Activated naive CD4-positive, alpha-beta T cell (primary cell): Measurements from ENCODE around the gene APOL6.
A peak's percentile ranks its signal among the peaks of the same experiment; 100 is the strongest.

Experiments used
- DNase-seq, 4 experiments: peaks; one replicate each; lab custom pipeline; 2025; lab: John Stamatoyannopoulos, UW

APOL6 gene

GRCh38 chr22:35648066-35649025 is at the start of gene APOL6:
Gene APOL6 (plus strand): TSS chr22:35648446. CDS start chr22:35656426, 7,980 bp downstream.
- DNase-seq: peak in 3 of 4 experiments; percentile 37 to 41 (median 40)

- DNase-seq: no peak
Observed at GRCh38 chr22:35599364-35599763, 48.9 kb upstream of the APOL6 start.

GRCh38 chr22:35600476-35600875 is 47.8 kb upstream of the APOL6 start:
- DNase-seq: no peak

- no peak for DNase-seq
Observed at GRCh38 chr22:35601013-35601580, 47.1 kb upstream of the APOL6 start.

GRCh38 chr22:35601743-35602615 is 46.3 kb upstream of the APOL6 start:
- DNase-seq: no peak

GRCh38 chr22:35604621-35605368 is 43.5 kb upstream of the APOL6 start:
- DNase-seq: no peak

GRCh38 chr22:35605369-35605680 is 42.9 kb upstream of the APOL6 start:
- DNase-seq: no peak

- no peak for DNase-seq
Observed at GRCh38 chr22:35605851-35606481, 42.3 kb upstream of the APOL6 start.

GRCh38 chr22:35606916-35607315 is 41.3 kb upstream of the APOL6 start:
- no peak for DNase-seq

- no peak for DNase-seq
Observed at GRCh38 chr22:35608088-35608487, 40.2 kb upstream of the APOL6 start.

- DNase-seq: no peak
Observed at GRCh38 chr22:35609261-35609660, 39.0 kb upstream of the APOL6 start.

- no peak for DNase-seq
Observed at GRCh38 chr22:35609761-35610160, 38.5 kb upstream of the APOL6 start.

GRCh38 chr22:35610741-35611140 is 37.5 kb upstream of the APOL6 start:
- no peak for DNase-seq

- no peak for DNase-seq
Observed at GRCh38 chr22:35611200-35611890, 36.9 kb upstream of the APOL6 start.

GRCh38 chr22:35611891-35612576 is 36.2 kb upstream of the APOL6 start:
- DNase-seq: no peak

GRCh38 chr22:35612903-35613302 is 35.3 kb upstream of the APOL6 start:
- no peak for DNase-seq

GRCh38 chr22:35614404-35614803 is 33.8 kb upstream of the APOL6 start:
- DNase-seq: no peak

GRCh38 chr22:35615156-35615555 is 33.1 kb upstream of the APOL6 start:
- DNase-seq: no peak

- no peak for DNase-seq
Observed at GRCh38 chr22:35616043-35616442, 32.2 kb upstream of the APOL6 start.

- DNase-seq: no peak
Observed at GRCh38 chr22:35617137-35617755, 31.0 kb upstream of the APOL6 start, which contains the start of gene MB. Gene MB (minus strand): TSS chr22:35617329. CDS start chr22:35617257, 72 bp downstream.
